IMR-90 (cell line): ENCODE measurements around the gene PAFAH1B2. TPM values are rescaled to one million over a fixed set of nuclear protein-coding genes. Genes with fewer than 3 reads are reported as not detected.

ENCODE experiments used
- ATAC-seq: fragments of 200-7000 bp; cut with Tn5 transposase; 2 replicates; pipeline ENCODE4 v1.9.1; 2020; ENCODE audit warnings: low read depth, mild to moderate bottlenecking, moderate library complexity
- BruUV-seq: library from RNA; stranded (reverse); fragments of 400-500 nt; replicated peaks from 2 replicates; lab custom pipeline; 2021; lab: Mats Ljungman, UMichigan
- CTCF ChIA-PET: fragments of 300-600 bp; formaldehyde crosslinking; extraction: SDS; loops from one replicate; lab custom pipeline; 2021; ENCODE audit warnings: antibody characterized with exemption; lab: Yijun Ruan, JAX
- POLR2A ChIA-PET: fragments of 300-600 bp; sonication (Branson Sonifier 250); formaldehyde crosslinking; loops from one replicate; lab custom pipeline; 2022; ENCODE audit warnings: antibody characterized with exemption; ENCODE audit not compliant: unreplicated experiment; lab: Charles Lee
- DNase-seq: peaks from one replicate; pipeline ENCODE4 v3.0.0; 2013
- H2AFZ ChIP-seq: replicated peaks from 2 replicates; pipeline ENCODE3; 2013; ENCODE audit warnings: low read length, mild to moderate bottlenecking; ENCODE audit not compliant: poor library complexity
- H2AK5ac ChIP-seq: 2 replicates; pipeline ENCODE4 v1.6.1; 2013; ENCODE audit warnings: low read depth, low read length, inconsistent platforms
- H2AK9ac ChIP-seq: replicated peaks from 2 replicates; pipeline ENCODE3; 2013; ENCODE audit warnings: mild to moderate bottlenecking, low read depth, low read length, moderate library complexity; ENCODE audit not compliant: poor library complexity
- H2BK120ac ChIP-seq: 2 replicates; pipeline ENCODE4 v1.6.1; 2013; ENCODE audit warnings: low read depth, low read length, inconsistent platforms
- H2BK15ac ChIP-seq: 3 replicates; pipeline ENCODE4 v1.6.1; 2013; ENCODE audit warnings: low read depth, low read length, inconsistent platforms
- H2BK20ac ChIP-seq: 2 replicates; pipeline ENCODE4 v1.6.1; 2013; ENCODE audit warnings: low read depth, mild to moderate bottlenecking, inconsistent platforms, low read length, moderate library complexity
- H2BK5ac ChIP-seq: 2 replicates; pipeline ENCODE4 v1.6.1; 2013; ENCODE audit warnings: mild to moderate bottlenecking, low read depth, low read length, inconsistent platforms; ENCODE audit not compliant: poor library complexity, severe bottlenecking
- H3K14ac ChIP-seq: replicated peaks from 2 replicates; pipeline ENCODE4 v1.6.1; 2013; ENCODE audit warnings: low read depth, low read length, inconsistent platforms
- H3K18ac ChIP-seq: 2 replicates; pipeline ENCODE4 v1.6.1; 2013; ENCODE audit warnings: low read depth, low read length, control low read depth
- H3K23ac ChIP-seq: 2 replicates; pipeline ENCODE4 v1.6.1; 2013; ENCODE audit warnings: low read depth, low read length, inconsistent platforms
- H3K27ac ChIP-seq: 2 replicates; pipeline ENCODE4 v1.5.1; 2013; ENCODE audit warnings: mild to moderate bottlenecking, control low read depth, low read length; ENCODE audit not compliant: insufficient read depth
- H3K27me3 ChIP-seq: 2 replicates; pipeline ENCODE4 v1.6.1; 2013; ENCODE audit warnings: low read length; ENCODE audit not compliant: control insufficient read depth, insufficient read depth
- H3K36me3 ChIP-seq: 2 replicates; pipeline ENCODE4 v1.6.1; 2013; ENCODE audit warnings: low read length, mixed read lengths; ENCODE audit not compliant: control insufficient read depth, insufficient read depth
- H3K4ac ChIP-seq: 2 replicates; pipeline ENCODE4 v1.6.1; 2013; ENCODE audit warnings: low read depth, low read length, inconsistent platforms
- H3K4me1 ChIP-seq: 2 replicates; pipeline ENCODE4 v1.6.1; 2013; ENCODE audit warnings: low read length, mixed read lengths; ENCODE audit not compliant: control insufficient read depth, insufficient read depth
- H3K4me2 ChIP-seq: 2 replicates; pipeline ENCODE4 v1.6.1; 2013; ENCODE audit warnings: low read depth, mild to moderate bottlenecking, control low read depth, low read length, moderate library complexity
- H3K4me3 ChIP-seq: 2 replicates; pipeline ENCODE4 v1.5.1; 2013; ENCODE audit warnings: low read depth, mild to moderate bottlenecking, control low read depth, low read length, moderate library complexity; ENCODE audit not compliant: insufficient read depth
- H3K56ac ChIP-seq: 2 replicates; pipeline ENCODE4 v1.6.1; 2013; ENCODE audit warnings: low read length, inconsistent platforms; ENCODE audit not compliant: insufficient read depth; ENCODE audit errors: extremely low read depth
- H3K79me1 ChIP-seq, 2 experiments: 2 replicates each; pipeline ENCODE4 v1.6.1; 2013; ENCODE audit warnings: low read length in 2 of 2, inconsistent platforms in 1 of 2, low read depth in 1 of 2
- H3K9ac ChIP-seq: 2 replicates; pipeline ENCODE4 v1.6.1; 2013; ENCODE audit warnings: low read depth, low read length, control low read depth
- H3K9me1 ChIP-seq: 2 replicates; pipeline ENCODE4 v1.6.1; 2013; ENCODE audit warnings: low read length, inconsistent platforms; ENCODE audit not compliant: insufficient read depth
- H3K9me3 ChIP-seq: 2 replicates; pipeline ENCODE4 v1.6.1; 2013; ENCODE audit warnings: low read length; ENCODE audit not compliant: control insufficient read depth, insufficient read depth
- H4K20me1 ChIP-seq: 2 replicates; pipeline ENCODE4 v1.6.1; 2013; ENCODE audit warnings: low read length, inconsistent platforms; ENCODE audit not compliant: insufficient read depth
- H4K5ac ChIP-seq: 2 replicates; pipeline ENCODE4 v1.6.1; 2013; ENCODE audit warnings: mild to moderate bottlenecking, low read depth, low read length, control low read depth
- H4K8ac ChIP-seq, 2 experiments: 2 replicates each; pipeline ENCODE4 v1.6.1; 2013; ENCODE audit warnings: low read depth in 2 of 2, low read length in 2 of 2, control low read depth in 1 of 2, inconsistent platforms in 1 of 2
- H4K91ac ChIP-seq: 2 replicates; pipeline ENCODE4 v1.6.1; 2013; ENCODE audit warnings: low read depth, low read length, inconsistent platforms; ENCODE audit not compliant: insufficient read depth
- BHLHE40 ChIP-seq: fragments of 150-350 bp; IDR thresholded peaks from 2 replicates; pipeline ENCODE4 v1.6.1; 2016; ENCODE audit warnings: mild to moderate bottlenecking, low read depth, low read length
- CHD1 ChIP-seq: IDR thresholded peaks from 2 replicates; pipeline ENCODE4 v1.6.1; 2012; ENCODE audit warnings: low read depth, low read length, improper control_type of control experiment
- ELK1 ChIP-seq: fragments of 150-350 bp; IDR thresholded peaks from 2 replicates; pipeline ENCODE4 v1.6.1; 2016; ENCODE audit warnings: low read depth, mild to moderate bottlenecking, low read length, moderate library complexity, borderline replicate concordance
- NFE2L2 ChIP-seq: fragments of 150-350 bp; IDR thresholded peaks from 2 replicates; pipeline ENCODE4 v1.6.1; 2016; ENCODE audit warnings: low read depth, mild to moderate bottlenecking, low read length
- RFX5 ChIP-seq: IDR thresholded peaks from 2 replicates; pipeline ENCODE4 v1.8.0; 2012; ENCODE audit warnings: low read depth, mild to moderate bottlenecking, low read length, moderate library complexity
- USF2 ChIP-seq: fragments of 150-350 bp; IDR thresholded peaks from 2 replicates; pipeline ENCODE4 v1.6.1; 2017; ENCODE audit warnings: mild to moderate bottlenecking, antibody characterized with exemption, low read length, low read depth
- WGBS, 2 experiments: methylation state at CpG; one replicate each; pipeline versions ENCODE4 v1.1.5 to v1.1.7; 2013; ENCODE audit warnings: missing lambda C conversion rate in 2 of 2; ENCODE audit not compliant: insufficient read length in 1 of 2; ENCODE audit errors: extremely low coverage in 2 of 2; 5-methylcytosine and 5-hydroxymethylcytosine counted together
- dilution Hi-C: fragments of 300-500 bp; cut with HindIII; formaldehyde crosslinking; loops from one replicate; pipeline ENCODE4 v1.14.3; 2018; ENCODE audit warnings: low sequenced_read_pairs; ENCODE audit not compliant: unreplicated experiment
- in situ Hi-C: fragments of 300-500 bp; cut with MboI; formaldehyde crosslinking; loops from 3 replicates; pipeline ENCODE4 v1.14.3; 2019; ENCODE audit warnings: low sequenced_read_pairs, inconsistent platforms, mixed read lengths
- intact Hi-C: fragments of 100-400 bp; cut with micrococcal nuclease; formaldehyde crosslinking; loops from 2 replicates; pipeline ENCODE4 v1.10.0; 2022
- polyA plus RNA-seq, 3 experiments: library from polyadenylated mRNA; depleted of rRNA; stranded (reverse); fragments of >200 nt; gene quantifications; 2 replicates each; pipeline ENCODE4 v1.2.3, GENCODE V29; 2012; ENCODE audit warnings: low replicate concordance in 1 of 3
- total RNA-seq: library from RNA; depleted of rRNA; stranded (reverse); fragments of >200 nt; gene quantifications from 2 replicates; pipeline ENCODE4 v1.2.3, GENCODE V29; 2012
- TF ChIP-seq, protein P1 (sequence below): conservative IDR thresholded peaks from 2 replicates; pipeline ENCODE4 v1.5.1; 2012; ENCODE audit warnings: mild to moderate bottlenecking, low read depth, low read length, improper control_type of control experiment

The PAFAH1B2 gene
- total and polyA plus RNA-seq, 2 of the 4 experiments (the other 2 are of a cell fraction): 29.8 to 280 TPM

- Histone ChIP-seq H3K9ac (no peak overlapping the region), H2AK9ac (no peak overlapping the region), H2AK5ac (no peak overlapping the region), H2AFZ (no peak overlapping the region), H3K9me3 (no peaks in the 10 kb centered on the region), H3K18ac (no peak overlapping the region), H3K27me3 (no peaks in the 10 kb centered on the region), H3K23ac (no peak overlapping the region), H3K4me1 (peaks cover 16% of the 10 kb centered on the region), H3K14ac (0 out of 2 replicates have a peak overlapping the region, but pooled peaks have one; percentile 1), H3K36me3 (no peaks in the 10 kb centered on the region), H3K4me3 (no peak overlapping the region), H2BK120ac (no peak overlapping the region), H2BK20ac (no peak overlapping the region), H2BK5ac (no peak overlapping the region), H4K20me1 (peaks cover 57% of the 10 kb centered on the region), H2BK15ac (no peak overlapping the region), H3K4me2 (0 out of 2 replicates have a peak overlapping the region, but pooled peaks have one; percentile 29), H4K91ac (no peak overlapping the region), H3K27ac (no peak overlapping the region), H3K56ac (no peak overlapping the region), H3K79me1 (peaks cover 27 to 62% of the 10 kb centered on the region in 2 experiments), H3K4ac (no peak overlapping the region), H4K5ac (no peak overlapping the region), H3K9me1 (peaks cover 17% of the 10 kb centered on the region), H4K8ac (no peak overlapping the region)
- CTCF ChIA-PET: interaction anchor here (0.7 to 1.8 kb wide), 2 partner anchors 63 to 215 kb away, joined by 3 to 6 read pairs; no protein-coding TSS in a partner anchor
- DNase-seq: peak; percentile 56
- POLR2A ChIA-PET: no interaction called here
- TF ChIP-seq RFX5: no peak
- TF ChIP-seq BHLHE40: no peak
- no peak for TF ChIP-seq CHD1
- no peak for TF ChIP-seq USF2
- TF ChIP-seq ELK1: no peak
- TF ChIP-seq, protein P1, sequence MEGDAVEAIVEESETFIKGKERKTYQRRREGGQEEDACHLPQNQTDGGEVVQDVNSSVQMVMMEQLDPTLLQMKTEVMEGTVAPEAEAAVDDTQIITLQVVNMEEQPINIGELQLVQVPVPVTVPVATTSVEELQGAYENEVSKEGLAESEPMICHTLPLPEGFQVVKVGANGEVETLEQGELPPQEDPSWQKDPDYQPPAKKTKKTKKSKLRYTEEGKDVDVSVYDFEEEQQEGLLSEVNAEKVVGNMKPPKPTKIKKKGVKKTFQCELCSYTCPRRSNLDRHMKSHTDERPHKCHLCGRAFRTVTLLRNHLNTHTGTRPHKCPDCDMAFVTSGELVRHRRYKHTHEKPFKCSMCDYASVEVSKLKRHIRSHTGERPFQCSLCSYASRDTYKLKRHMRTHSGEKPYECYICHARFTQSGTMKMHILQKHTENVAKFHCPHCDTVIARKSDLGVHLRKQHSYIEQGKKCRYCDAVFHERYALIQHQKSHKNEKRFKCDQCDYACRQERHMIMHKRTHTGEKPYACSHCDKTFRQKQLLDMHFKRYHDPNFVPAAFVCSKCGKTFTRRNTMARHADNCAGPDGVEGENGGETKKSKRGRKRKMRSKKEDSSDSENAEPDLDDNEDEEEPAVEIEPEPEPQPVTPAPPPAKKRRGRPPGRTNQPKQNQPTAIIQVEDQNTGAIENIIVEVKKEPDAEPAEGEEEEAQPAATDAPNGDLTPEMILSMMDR: no peak
- no peak for TF ChIP-seq NFE2L2
- intact Hi-C loops (loop anchor here (5.0 kb wide), 2 partner anchors 67 to 167 kb away; no protein-coding TSS in a partner anchor), dilution Hi-C loops (no loop called here), in situ Hi-C loops (no loop called here)
- WGBS, 2 experiments: no CpG with 5 or more reads among the region's 4 CpGs
- no TSS peak for BruUV-seq
- ATAC-seq: no peak
These were observed 49.3 kb upstream of the PAFAH1B2 start for GRCh38 chr11:117094776-117095175.
